ENCODE data around the gene KIAA1328. TPM values are rescaled to one million over a fixed set of nuclear protein-coding genes. Genes with fewer than 3 reads are reported as not detected.

KIAA1328 gene
- polyA plus RNA-seq, 1 of the 3 experiments (the other 2 are of a cell fraction), result 2.6 TPM

GRCh38 chr18:37161491-37161890, 332.6 kb downstream of the KIAA1328 start:
- Histone ChIP-seq H2AFZ (ENCODE audit: low read depth) (no peak overlapping the region), H3K79me2 (ENCODE audit: insufficient read depth) (no peaks in the 10 kb centered on the region), H4K20me1 (ENCODE audit: insufficient read depth) (no peaks in the 10 kb centered on the region), H3K27ac (ENCODE audit: low read depth in 2 of 2, low read length in 1 of 2) (no peak overlapping the region), H3K9me3 (no peaks in the 10 kb centered on the region), H3K9ac (no peak overlapping the region), H3K4me3 (ENCODE audit: low read depth in 2 of 2, low read length in 1 of 2) (no peak overlapping the region), H3K9me2 (no peaks in the 10 kb centered on the region), H3K4me1 (ENCODE audit: control insufficient read depth in 1 of 2, insufficient read depth in 2 of 2, low read depth in 1 of 2, low read length in 1 of 2) (no peaks in the 10 kb centered on the region), H3F3A (replicated peaks; ENCODE audit: insufficient read depth) (no peaks in the 10 kb centered on the region), H3K36me3 (replicated peaks in 1 of 2; ENCODE audit: control insufficient read depth in 1 of 2, insufficient read depth in 2 of 2, low read length in 1 of 2) (no peaks in the 10 kb centered on the region), H3K4me2 (no peak overlapping the region), H3K27me3 (ENCODE audit: insufficient read depth) (no peaks in the 10 kb centered on the region)
- 64% methylated on average over 1 of the region's 1 CpG for WGBS (ENCODE audit: low lambda C conversion rate)
- DNase-seq, result no peak
- ChIA-PET CTCF (no interaction called here), POLR2A (no interaction called here)
- TF ChIP-seq EP300 (IDR thresholded peaks at IDR 0.05; ENCODE audit: borderline replicate concordance in 1 of 2, low read depth in 1 of 2, low read length in 1 of 2) (no peak), FOXJ3 (CRISPR knock-in tag; IDR thresholded peaks at IDR 0.05) (no peak), USF2 (IDR thresholded peaks at IDR 0.05; ENCODE audit: borderline replicate concordance, low read depth, low read length) (no peak), SIN3A (IDR thresholded peaks at IDR 0.05; ENCODE audit: borderline replicate concordance, low read depth, low read length) (no peak), TEAD4 (IDR thresholded peaks at IDR 0.05; ENCODE audit: borderline replicate concordance, insufficient read depth) (no peak), FOXM1 (IDR thresholded peaks at IDR 0.05; ENCODE audit: low read depth) (no peak), RXRA (IDR thresholded peaks at IDR 0.05; ENCODE audit: borderline replicate concordance, low read depth) (no peak), RAD21 (IDR thresholded peaks at IDR 0.05; ENCODE audit: low read length) (no peak), GATA2 (CRISPR knock-in tag; IDR thresholded peaks at IDR 0.05) (no peak), MAX (IDR thresholded peaks at IDR 0.05; ENCODE audit: low read depth) (no peak), NFIC (IDR thresholded peaks at IDR 0.05; ENCODE audit: borderline replicate concordance) (no peak), TAF1 (IDR thresholded peaks at IDR 0.05; ENCODE audit: borderline replicate concordance, low read depth, low read length) (no peak), GABPA (IDR thresholded peaks at IDR 0.05; ENCODE audit: low read depth) (no peak), YY1 (IDR thresholded peaks at IDR 0.05; ENCODE audit: low read depth) (no peak), CHD2 (IDR thresholded peaks at IDR 0.05; ENCODE audit: low read length, partially characterized antibody) (no peak), MXI1 (IDR thresholded peaks at IDR 0.05; ENCODE audit: low read depth, low read length) (no peak), FOSL2 (IDR thresholded peaks at IDR 0.05; ENCODE audit: borderline replicate concordance, low read depth) (no peak), NRF1 (IDR thresholded peaks at IDR 0.05; ENCODE audit: low read depth, low read length) (no peak)
- TF ChIP-seq, protein P1, sequence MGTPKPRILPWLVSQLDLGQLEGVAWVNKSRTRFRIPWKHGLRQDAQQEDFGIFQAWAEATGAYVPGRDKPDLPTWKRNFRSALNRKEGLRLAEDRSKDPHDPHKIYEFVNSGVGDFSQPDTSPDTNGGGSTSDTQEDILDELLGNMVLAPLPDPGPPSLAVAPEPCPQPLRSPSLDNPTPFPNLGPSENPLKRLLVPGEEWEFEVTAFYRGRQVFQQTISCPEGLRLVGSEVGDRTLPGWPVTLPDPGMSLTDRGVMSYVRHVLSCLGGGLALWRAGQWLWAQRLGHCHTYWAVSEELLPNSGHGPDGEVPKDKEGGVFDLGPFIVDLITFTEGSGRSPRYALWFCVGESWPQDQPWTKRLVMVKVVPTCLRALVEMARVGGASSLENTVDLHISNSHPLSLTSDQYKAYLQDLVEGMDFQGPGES (IDR thresholded peaks at IDR 0.05; ENCODE audit: low read depth, low read length), result no peak

Measured in SK-N-SH (cell line).